HepG2 (cell line): ENCODE results near the gene SLC9C2. TPM values are rescaled to one million over a fixed set of nuclear protein-coding genes. Genes with fewer than 3 reads are reported as not detected.

Experiments used
- ATAC-seq: fragments of 200-7000 bp; cut with Tn5 transposase; 3 replicates; pipeline ENCODE4 v1.9.1; 2020; ENCODE audit warnings: mild to moderate bottlenecking, moderate library complexity
- BruUV-seq: library from RNA; stranded (reverse); fragments of 400-500 nt; replicated peaks from 2 replicates; lab custom pipeline; 2021; lab: Mats Ljungman, UMichigan
- CTCF ChIA-PET: fragments of 300-600 bp; formaldehyde crosslinking; extraction: SDS; loops from one replicate; lab custom pipeline; 2021; ENCODE audit warnings: low total read pairs, inconsistent platforms, low intra/inter-chr PET ratio; lab: Yijun Ruan, JAX
- POLR2A ChIA-PET: fragments of 350-600 bp; sonication (Branson Sonifier 250); formaldehyde crosslinking; loops from one replicate; lab custom pipeline; 2020; ENCODE audit warnings: antibody characterized with exemption, inconsistent platforms; lab: Yijun Ruan, JAX
- DNase-seq: peaks from one replicate; pipeline ENCODE4 v3.0.0-alpha.2; 2015; ENCODE audit warnings: low spot score
- FAIRE-seq: peaks from 3 replicates; lab custom pipeline; 2011; peaks lifted over from hg19 to GRCh38; lab: Jason Lieb, UNC
- H2AFZ ChIP-seq: one replicate; pipeline ENCODE4 v1.6.1; 2011; ENCODE audit warnings: low read length, inconsistent platforms
- H3K27ac ChIP-seq: fragments of 300-600 bp; 3 replicates; pipeline ENCODE4 v1.8.0; 2011; ENCODE audit warnings: mixed run types, mild to moderate bottlenecking, mixed read lengths, low read length, inconsistent platforms; ENCODE audit not compliant: insufficient read depth; ENCODE audit errors: extremely low read length
- H3K27me3 ChIP-seq, 2 experiments: fragments of 200-600 bp in 1 of 2; 2 replicates in 1 of 2; 3 replicates in 1 of 2; pipeline versions ENCODE4 v1.6.0 to v1.8.0; 2011; ENCODE audit warnings: low read length in 2 of 2, mild to moderate bottlenecking in 2 of 2, moderate library complexity in 2 of 2, inconsistent platforms in 1 of 2; ENCODE audit not compliant: insufficient read depth in 2 of 2, control insufficient read depth in 1 of 2
- H3K36me3 ChIP-seq, 2 experiments: fragments of 200-600 bp in 1 of 2; replicated peaks in 1 of 2; 2 replicates in 1 of 2; 3 replicates in 1 of 2; pipeline versions ENCODE4 v1.5.1 to v1.8.0; 2011; ENCODE audit warnings: low read length in 2 of 2, inconsistent platforms in 1 of 2; ENCODE audit not compliant: insufficient read depth in 2 of 2, control insufficient read depth in 1 of 2
- H3K4me1 ChIP-seq: 2 replicates; pipeline ENCODE4 v1.5.1; 2012; ENCODE audit warnings: low read length, inconsistent platforms; ENCODE audit not compliant: insufficient read depth
- H3K4me2 ChIP-seq: 2 replicates; pipeline ENCODE4 v1.6.0; 2011; ENCODE audit warnings: low read depth, low read length, inconsistent platforms
- H3K4me3 ChIP-seq, 3 experiments: fragments of 200-600 bp in 1 of 3; sonication (generic), shearing (Covaris generic) in 1 of 3; replicated peaks in 1 of 3; 2 replicates each; pipeline ENCODE4 v1.5.1; 2011 to 2016; ENCODE audit warnings: low read length in 3 of 3, inconsistent platforms in 2 of 3, low read depth in 2 of 3, mild to moderate bottlenecking in 2 of 3, control low read depth in 1 of 3, mixed read lengths in 1 of 3; ENCODE audit not compliant: insufficient read depth in 1 of 3
- H3K79me2 ChIP-seq: one replicate; pipeline ENCODE4 v1.6.1; 2011; ENCODE audit warnings: low read length, inconsistent platforms; ENCODE audit not compliant: insufficient read depth
- H3K9ac ChIP-seq: 2 replicates; pipeline ENCODE4 v1.6.0; 2011; ENCODE audit warnings: mild to moderate bottlenecking, low read depth, low read length, inconsistent platforms; ENCODE audit not compliant: insufficient read depth
- H3K9me3 ChIP-seq: 2 replicates; pipeline ENCODE4 v1.5.1; 2012; ENCODE audit warnings: mild to moderate bottlenecking, low read length
- H4K20me1 ChIP-seq: 2 replicates; pipeline ENCODE4 v1.6.0; 2011; ENCODE audit warnings: inconsistent platforms, mild to moderate bottlenecking, low read length, moderate library complexity; ENCODE audit not compliant: insufficient read depth
- IRF2 ChIP-seq: IDR thresholded peaks from 2 replicates; pipeline ENCODE4 v1.6.1; 2018; ENCODE audit warnings: missing genetic modification reagents, missing compliant biosample characterization
- KIAA2018 ChIP-seq: sonication (generic); formaldehyde crosslinking; IDR thresholded peaks from 2 replicates; pipeline ENCODE4 v1.5.0; 2020; ENCODE audit warnings: mild to moderate bottlenecking, missing genetic modification reagents, borderline replicate concordance
- MED1 ChIP-seq: sonication (generic); formaldehyde crosslinking; IDR thresholded peaks from 2 replicates; pipeline ENCODE4 v1.4.0; 2020; ENCODE audit warnings: missing genetic modification reagents
- NCOA2 ChIP-seq: sonication (generic); formaldehyde crosslinking; IDR thresholded peaks from 2 replicates; pipeline ENCODE4 v1.8.0; 2022; ENCODE audit warnings: inconsistent platforms
- NCOA5 ChIP-seq: sonication (generic); formaldehyde crosslinking; IDR thresholded peaks from 2 replicates; pipeline ENCODE4 v1.4.0; 2020; ENCODE audit warnings: missing genetic modification reagents
- NFIB ChIP-seq: sonication (generic); formaldehyde crosslinking; IDR thresholded peaks from 2 replicates; pipeline ENCODE4 v1.9.0; 2021; ENCODE audit warnings: missing genetic modification reagents, mild to moderate bottlenecking, borderline replicate concordance
- PHF21A ChIP-seq: sonication (generic); formaldehyde crosslinking; IDR thresholded peaks from 2 replicates; pipeline ENCODE4 v1.5.0; 2020; ENCODE audit warnings: mild to moderate bottlenecking, missing genetic modification reagents
- SALL1 ChIP-seq: sonication (generic); formaldehyde crosslinking; IDR thresholded peaks from 2 replicates; pipeline ENCODE4 v1.8.0; 2022; ENCODE audit warnings: mild to moderate bottlenecking, missing genetic modification reagents
- ZBTB8A ChIP-seq: sonication (generic); formaldehyde crosslinking; IDR thresholded peaks from 2 replicates; pipeline ENCODE4 v1.4.0; 2020; ENCODE audit warnings: mild to moderate bottlenecking, low read depth, missing genetic modification reagents, borderline replicate concordance
- ZMYM3 ChIP-seq: sonication (generic); formaldehyde crosslinking; IDR thresholded peaks from 2 replicates; pipeline ENCODE4 v1.5.1; 2020; ENCODE audit warnings: mild to moderate bottlenecking, missing genetic modification reagents
- ZNF558 ChIP-seq: sonication (generic); formaldehyde crosslinking; IDR thresholded peaks from 2 replicates; pipeline ENCODE4 v1.9.0; 2022; ENCODE audit warnings: mild to moderate bottlenecking, missing genetic modification reagents, borderline replicate concordance
- ZNF891 ChIP-seq: sonication (generic); formaldehyde crosslinking; IDR thresholded peaks from 2 replicates; pipeline ENCODE4 v1.5.0; 2020; ENCODE audit warnings: mild to moderate bottlenecking, missing genetic modification reagents
- WGBS: methylation state at CpG from one replicate; pipeline ENCODE4 v1.1.6; 2017; ENCODE audit warnings: low lambda C conversion rate; 5-methylcytosine and 5-hydroxymethylcytosine counted together
- in situ Hi-C: cut with HindIII; loops from 2 replicates; pipeline ENCODE4 v1.10.0; 2017; ENCODE audit warnings: low pct_unique_long_range_greater_than_20kb; ENCODE audit not compliant: extremely low pct_ligation_motif_present
- intact Hi-C: fragments of 100-400 bp; cut with micrococcal nuclease; formaldehyde crosslinking; loops from one replicate; pipeline ENCODE4 v1.10.0; 2022; ENCODE audit not compliant: unreplicated experiment
- polyA plus RNA-seq, 8 experiments: library from polyadenylated mRNA; depleted of rRNA in 3 of 8; stranded (reverse) in 7 of 8; unstranded in 1 of 8; fragments of >200 nt; fragmentation: Illumina TruSeq in 4 of 8; extraction: Trizol in 4 of 8; gene quantifications; 2 replicates each; pipeline versions ENCODE4 v1.2.1 to v1.2.3, GENCODE V29; 2011 to 2016; ENCODE audit warnings: low read depth in 4 of 8, missing spikeins in 1 of 8, mixed read lengths in 1 of 8; ENCODE audit not compliant: insufficient read depth in 1 of 8
- total RNA-seq, 5 experiments: library from RNA; depleted of rRNA; stranded (reverse); fragments of >200 nt; fragmentation: Illumina TruSeq; extraction: Trizol; gene quantifications; 2 replicates each; pipeline ENCODE4 v1.2.3, GENCODE V29; 2016; ENCODE audit warnings: low read depth in 1 of 5
- TF ChIP-seq, protein P1 (sequence below): sonication (generic); formaldehyde crosslinking; IDR thresholded peaks from 2 replicates; pipeline ENCODE4 v1.8.1; 2023; ENCODE audit warnings: mild to moderate bottlenecking, missing genetic modification reagents
- TF ChIP-seq, protein P2 (sequence below): sonication (generic); formaldehyde crosslinking; IDR thresholded peaks from 2 replicates; pipeline ENCODE4 v1.8.0; 2023; ENCODE audit warnings: mild to moderate bottlenecking, missing genetic modification reagents

The SLC9C2 gene
- total and polyA plus RNA-seq, 2 of the 13 experiments (the other 11 are each of a cell fraction or from before 2014, with no cell fraction given): 0.03 TPM; not detected in 1

DNA sequence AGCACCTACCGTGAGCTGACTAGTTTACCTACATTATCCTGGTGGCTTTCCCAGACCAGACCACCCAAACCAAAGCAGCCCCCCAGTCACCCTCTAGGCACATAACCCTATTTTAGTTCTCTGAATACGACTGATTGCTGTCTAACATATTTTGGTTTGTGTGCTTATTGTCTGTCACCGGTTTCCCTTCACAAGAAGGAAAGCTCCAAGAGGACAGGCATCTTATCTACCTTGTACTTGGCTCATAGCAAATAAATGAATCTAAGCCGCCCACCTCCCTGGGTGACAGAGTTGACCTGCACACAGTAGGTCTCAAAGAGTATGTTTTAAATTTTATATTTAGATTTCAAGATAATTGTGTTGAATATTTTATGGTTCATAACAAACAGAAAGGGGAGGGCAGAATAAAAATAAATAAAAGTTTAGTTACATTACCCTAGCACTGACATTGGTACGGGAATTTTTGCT lies 126.6 kb downstream of the SLC9C2 start:
- H3K4me3 ChIP-seq: peak overlapping the region; percentile 75 to 91 (median 91)
- CTCF ChIA-PET: no interaction called here
- peaks cover 6% of the 10 kb centered on the region; the same call in 1 of the 2 replicates for H3K9me3 ChIP-seq
- FAIRE-seq (no peak), ATAC-seq (no peak), DNase-seq (no peak)
- H3K4me2 ChIP-seq: peak overlapping the region; percentile 88
- no peaks in the 10 kb centered on the region; a peak in 1 of 5 replicates for H3K27me3 ChIP-seq
- H3K4me1 ChIP-seq: peaks cover 55% of the 10 kb centered on the region
- peak overlapping the region; percentile 77 for H3K9ac ChIP-seq
- POLR2A ChIA-PET: interaction anchor here (0.9 to 3.7 kb wide), 15 partner anchors 10 to 1695 kb away, joined by 3 to 25 read pairs (median 5); partner anchors contain the start of genes CACYBP, CENPL, DARS2 and GAS5
- in situ Hi-C loops (no loop called here), intact Hi-C loops (no loop called here)
- BruUV-seq: TSS peak; percentile 74
- peaks cover 3 to 11% of the 10 kb centered on the region in 2 experiments; a peak in 4 of 5 replicates for H3K36me3 ChIP-seq
- peaks cover 15% of the 10 kb centered on the region for H4K20me1 ChIP-seq
- H2AFZ ChIP-seq: no peak overlapping the region
- WGBS: 1% methylated on average over 5 of the region's 5 CpGs
- H3K79me2 ChIP-seq: peaks cover 58% of the 10 kb centered on the region
- peak overlapping the region; percentile 87 for H3K27ac ChIP-seq
- no peak for TF ChIP-seq NCOA5 (CRISPR knock-in tag)
- TF ChIP-seq IRF2 (CRISPR knock-in tag): no peak
- no peak for TF ChIP-seq MED1 (CRISPR knock-in tag)
- no peak for TF ChIP-seq KIAA2018 (CRISPR knock-in tag)
- no peak for TF ChIP-seq ZBTB8A
- TF ChIP-seq, protein P1, sequence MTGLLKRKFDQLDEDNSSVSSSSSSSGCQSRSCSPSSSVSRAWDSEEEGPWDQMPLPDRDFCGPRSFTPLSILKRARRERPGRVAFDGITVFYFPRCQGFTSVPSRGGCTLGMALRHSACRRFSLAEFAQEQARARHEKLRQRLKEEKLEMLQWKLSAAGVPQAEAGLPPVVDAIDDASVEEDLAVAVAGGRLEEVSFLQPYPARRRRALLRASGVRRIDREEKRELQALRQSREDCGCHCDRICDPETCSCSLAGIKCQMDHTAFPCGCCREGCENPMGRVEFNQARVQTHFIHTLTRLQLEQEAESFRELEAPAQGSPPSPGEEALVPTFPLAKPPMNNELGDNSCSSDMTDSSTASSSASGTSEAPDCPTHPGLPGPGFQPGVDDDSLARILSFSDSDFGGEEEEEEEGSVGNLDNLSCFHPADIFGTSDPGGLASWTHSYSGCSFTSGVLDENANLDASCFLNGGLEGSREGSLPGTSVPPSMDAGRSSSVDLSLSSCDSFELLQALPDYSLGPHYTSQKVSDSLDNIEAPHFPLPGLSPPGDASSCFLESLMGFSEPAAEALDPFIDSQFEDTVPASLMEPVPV (CRISPR knock-in tag): 0 out of 2 replicates have a peak, but pooled peaks have one; percentile 3
- no peak for TF ChIP-seq NFIB (CRISPR knock-in tag)
- TF ChIP-seq, protein P2, sequence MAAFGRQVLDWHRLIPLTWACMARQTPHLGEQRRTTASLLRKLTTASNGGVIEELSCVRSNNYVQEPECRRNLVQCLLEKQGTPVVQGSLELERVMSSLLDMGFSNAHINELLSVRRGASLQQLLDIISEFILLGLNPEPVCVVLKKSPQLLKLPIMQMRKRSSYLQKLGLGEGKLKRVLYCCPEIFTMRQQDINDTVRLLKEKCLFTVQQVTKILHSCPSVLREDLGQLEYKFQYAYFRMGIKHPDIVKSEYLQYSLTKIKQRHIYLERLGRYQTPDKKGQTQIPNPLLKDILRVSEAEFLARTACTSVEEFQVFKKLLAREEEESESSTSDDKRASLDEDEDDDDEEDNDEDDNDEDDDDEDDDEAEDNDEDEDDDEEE (CRISPR knock-in tag): 0 out of 2 replicates have a peak, but pooled peaks have one; percentile 14
- no peak for TF ChIP-seq NCOA2
- TF ChIP-seq SALL1 (CRISPR knock-in tag): no peak; the same call in 1 of the 2 replicates
- TF ChIP-seq ZMYM3: no peak
- TF ChIP-seq ZNF558 (CRISPR knock-in tag): 0 out of 2 replicates have a peak, but pooled peaks have one; percentile 4
- TF ChIP-seq PHF21A (CRISPR knock-in tag): 0 out of 2 replicates have a peak, but pooled peaks have one; percentile 9
- TF ChIP-seq ZNF891: no peak
